ENCODE results near the gene PCNX4.

The PCNX4 gene

GRCh38 chr14:60211153-60211552 is 119.4 kb downstream of the PCNX4 start:
- no peak for DNase-seq

- no peak for DNase-seq
Observed at GRCh38 chr14:60212503-60213371, 121.0 kb downstream of the PCNX4 start.

- no peak for DNase-seq
Observed at GRCh38 chr14:60214003-60214402, 122.3 kb downstream of the PCNX4 start.

DNA sequence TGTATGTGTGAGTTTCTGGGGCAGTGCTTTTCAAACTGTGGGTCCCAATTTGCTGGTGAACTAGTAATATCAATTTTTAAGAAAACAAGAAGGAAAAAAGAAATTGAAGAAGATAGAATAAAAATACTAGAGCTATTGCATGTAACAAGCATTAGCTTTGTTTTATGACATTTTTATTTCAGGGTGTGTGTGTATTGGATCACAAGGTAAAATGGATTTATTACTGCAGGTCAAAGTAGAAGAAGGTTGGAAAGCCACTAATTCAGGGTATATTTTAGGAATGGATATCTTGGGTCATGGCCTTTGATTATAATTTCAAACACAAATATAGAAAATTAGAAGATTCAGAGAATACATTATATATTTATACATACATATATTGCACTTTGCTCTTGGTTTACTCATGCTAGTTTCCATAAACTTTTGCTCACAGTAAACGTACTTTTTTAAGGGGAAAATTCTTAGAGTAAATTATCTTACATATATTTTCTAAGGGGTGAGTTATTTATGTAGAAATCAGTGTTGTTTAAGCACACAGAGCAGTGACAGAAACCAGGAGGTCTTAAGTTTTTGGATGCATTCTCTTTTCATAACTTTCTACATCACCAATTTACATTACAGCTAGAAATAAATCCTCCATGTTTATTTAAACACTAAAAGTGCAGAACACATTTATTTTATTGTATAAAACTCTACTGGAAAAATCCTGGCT is 122.8 kb downstream of the PCNX4 start:
- DNase-seq, result no peak

- no peak for DNase-seq
Observed at GRCh38 chr14:60215127-60215444, 123.4 kb downstream of the PCNX4 start.

- no peak for DNase-seq
Observed at GRCh38 chr14:60215520-60216420, 124.0 kb downstream of the PCNX4 start.

- no peak for DNase-seq
Observed at GRCh38 chr14:60217713-60218112, 126.0 kb downstream of the PCNX4 start.

All from GF-D8 (cell line).